Mesothelial cell of epicardium (in vitro differentiated cells): ENCODE measurements around the gene LPIN1. TPM values are rescaled to one million over a fixed set of nuclear protein-coding genes. Genes with fewer than 3 reads are reported as not detected.

Source experiments
- DNase-seq, 2 experiments: peaks; one replicate each; pipeline ENCODE4 v3.0.0; 2021; ENCODE audit warnings: low spot score in 2 of 2; ENCODE audit not compliant: unreplicated experiment in 2 of 2
- H3K27ac Mint-ChIP-seq: 2 replicates; pipeline ENCODE4 v1.8.0; 2021; ENCODE audit warnings: mixed read lengths
- H3K27me3 Mint-ChIP-seq: 2 replicates; pipeline ENCODE4 v1.8.0; 2021; ENCODE audit warnings: low read depth, mixed read lengths
- H3K36me3 Mint-ChIP-seq: 2 replicates; pipeline ENCODE4 v1.8.0; 2021; ENCODE audit warnings: mixed read lengths
- H3K4me1 Mint-ChIP-seq: 2 replicates; pipeline ENCODE4 v1.8.0; 2021; ENCODE audit warnings: mixed read lengths
- H3K4me3 Mint-ChIP-seq: 2 replicates; pipeline ENCODE4 v1.8.0; 2021; ENCODE audit warnings: mild to moderate bottlenecking, moderate library complexity, mixed read lengths
- H3K9me3 Mint-ChIP-seq: 2 replicates; pipeline ENCODE4 v1.8.0; 2021; ENCODE audit warnings: mixed read lengths
- total RNA-seq: library from RNA; stranded (reverse); gene quantifications from 3 replicates; pipeline ENCODE4 v1.2.1, GENCODE V29; 2021
- TF ChIP-seq, protein P1 (sequence below): fragments of 200-600 bp; sonication (generic); IDR thresholded peaks from one replicate; pipeline ENCODE4 v1.5.0; 2021; ENCODE audit warnings: antibody characterized with exemption; ENCODE audit not compliant: unreplicated experiment

Gene LPIN1
- total RNA-seq, 1 donor from 2014 or later, result 36.1 TPM

- Mint-ChIP-seq H3K27me3 (no peaks in the 10 kb centered on the region), H3K36me3 (peaks cover 37% of the 10 kb centered on the region), H3K27ac (no peak overlapping the region), H3K9me3 (no peaks in the 10 kb centered on the region), H3K4me1 (peaks cover 2% of the 10 kb centered on the region), H3K4me3 (no peak overlapping the region)
- DNase-seq, result no peak
- TF ChIP-seq, protein P1, sequence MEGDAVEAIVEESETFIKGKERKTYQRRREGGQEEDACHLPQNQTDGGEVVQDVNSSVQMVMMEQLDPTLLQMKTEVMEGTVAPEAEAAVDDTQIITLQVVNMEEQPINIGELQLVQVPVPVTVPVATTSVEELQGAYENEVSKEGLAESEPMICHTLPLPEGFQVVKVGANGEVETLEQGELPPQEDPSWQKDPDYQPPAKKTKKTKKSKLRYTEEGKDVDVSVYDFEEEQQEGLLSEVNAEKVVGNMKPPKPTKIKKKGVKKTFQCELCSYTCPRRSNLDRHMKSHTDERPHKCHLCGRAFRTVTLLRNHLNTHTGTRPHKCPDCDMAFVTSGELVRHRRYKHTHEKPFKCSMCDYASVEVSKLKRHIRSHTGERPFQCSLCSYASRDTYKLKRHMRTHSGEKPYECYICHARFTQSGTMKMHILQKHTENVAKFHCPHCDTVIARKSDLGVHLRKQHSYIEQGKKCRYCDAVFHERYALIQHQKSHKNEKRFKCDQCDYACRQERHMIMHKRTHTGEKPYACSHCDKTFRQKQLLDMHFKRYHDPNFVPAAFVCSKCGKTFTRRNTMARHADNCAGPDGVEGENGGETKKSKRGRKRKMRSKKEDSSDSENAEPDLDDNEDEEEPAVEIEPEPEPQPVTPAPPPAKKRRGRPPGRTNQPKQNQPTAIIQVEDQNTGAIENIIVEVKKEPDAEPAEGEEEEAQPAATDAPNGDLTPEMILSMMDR, result no peak
Measured at GRCh38 chr2:11773111-11773510, 26.7 kb downstream of the LPIN1 start.

GRCh38 chr2:11773747-11774525, 27.5 kb downstream of the LPIN1 start:
- Mint-ChIP-seq H3K9me3 (no peaks in the 10 kb centered on the region), H3K27ac (no peak overlapping the region), H3K4me3 (no peak overlapping the region), H3K4me1 (peaks cover 2% of the 10 kb centered on the region), H3K27me3 (no peaks in the 10 kb centered on the region), H3K36me3 (peaks cover 33% of the 10 kb centered on the region)
- no peak for DNase-seq
- TF ChIP-seq, protein P1, result no peak

DNA sequence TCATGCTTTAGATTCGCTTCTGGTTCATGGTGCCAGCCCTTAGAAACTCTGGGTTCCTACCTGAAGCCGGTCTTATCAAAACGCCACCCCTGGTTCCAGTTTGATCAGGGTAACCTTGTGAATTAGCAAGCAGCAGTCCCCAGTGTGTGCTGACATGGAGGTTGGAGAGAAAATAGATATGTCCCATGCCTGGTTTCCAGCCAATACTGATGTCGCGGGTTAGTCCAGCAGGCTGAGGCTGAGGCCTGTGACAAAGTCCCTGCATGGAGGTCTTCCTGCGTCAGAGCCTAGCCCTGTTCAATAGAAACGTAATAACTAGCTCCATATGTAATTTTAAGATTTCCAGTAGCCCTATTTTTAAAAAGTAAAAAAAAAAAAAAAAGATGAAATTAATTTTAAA, 28.2 kb downstream of the LPIN1 start:
- Mint-ChIP-seq H3K9me3 (no peaks in the 10 kb centered on the region), H3K27ac (no peak overlapping the region), H3K36me3 (peaks cover 30% of the 10 kb centered on the region), H3K4me1 (peaks cover 2% of the 10 kb centered on the region), H3K27me3 (no peaks in the 10 kb centered on the region), H3K4me3 (no peak overlapping the region)
- TF ChIP-seq, protein P1, result no peak
- DNase-seq, result no peak

DNA sequence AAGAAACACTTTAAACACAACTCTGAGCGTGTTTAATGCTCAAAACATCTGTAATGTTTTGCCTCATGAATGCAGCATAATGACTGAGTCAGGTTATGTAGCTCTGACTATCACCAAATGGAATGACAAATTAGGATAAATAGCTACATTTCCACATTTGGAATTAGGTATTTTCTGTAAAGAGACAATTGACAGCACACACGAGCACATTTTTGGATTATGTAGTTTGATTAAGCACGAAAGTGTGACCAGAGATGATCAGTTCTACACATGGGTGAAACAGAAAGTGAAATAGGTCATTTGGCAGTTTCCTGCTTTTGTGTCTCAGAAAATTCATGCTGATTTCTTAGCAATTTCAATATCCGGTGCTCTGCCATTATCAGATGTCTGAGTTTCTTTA, 29.0 kb downstream of the LPIN1 start:
- H3K36me3 Mint-ChIP-seq, result peaks cover 32% of the 10 kb centered on the region
- no peak for DNase-seq
- H3K27me3 Mint-ChIP-seq, result no peaks in the 10 kb centered on the region
- H3K27ac Mint-ChIP-seq, result no peak overlapping the region
- H3K9me3 Mint-ChIP-seq, result no peaks in the 10 kb centered on the region
- H3K4me3 Mint-ChIP-seq, result no peak overlapping the region
- TF ChIP-seq, protein P1, result no peak
- peaks cover 2% of the 10 kb centered on the region for H3K4me1 Mint-ChIP-seq

DNA sequence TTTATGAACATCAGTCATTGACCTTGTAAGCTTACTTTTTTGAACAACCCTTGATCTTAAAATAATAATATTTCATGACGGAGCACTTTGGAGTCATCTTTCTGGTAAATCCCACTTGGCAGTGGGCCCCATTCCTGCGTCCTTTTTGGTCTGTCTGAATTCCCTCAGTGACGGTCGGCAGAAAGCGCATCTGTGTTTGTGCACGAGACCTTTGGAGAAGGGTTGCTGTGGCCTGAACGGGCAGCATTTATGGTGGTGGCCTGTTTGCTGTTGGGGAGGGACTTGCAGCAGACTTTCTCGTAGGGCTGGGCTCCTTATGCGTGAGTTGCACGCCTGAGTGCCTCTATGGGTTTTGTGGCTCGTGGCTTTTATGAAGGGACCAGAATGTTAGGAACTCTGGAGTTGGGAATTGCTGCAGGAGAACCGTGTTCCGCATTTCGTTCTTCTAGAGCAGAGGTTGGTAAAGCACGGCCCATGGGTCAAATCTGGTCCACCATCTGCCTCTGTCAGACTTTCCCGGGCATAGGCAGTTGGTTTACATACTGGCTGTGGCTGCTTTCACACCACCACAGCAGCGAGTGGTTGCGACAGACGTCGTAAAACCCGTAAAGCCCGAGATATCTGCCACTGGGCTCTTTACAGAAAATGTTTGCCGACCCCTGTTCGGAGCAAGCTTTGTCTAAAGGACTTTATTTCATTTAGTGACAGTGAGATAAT, 30.8 kb downstream of the LPIN1 start:
- Mint-ChIP-seq H3K9me3 (no peaks in the 10 kb centered on the region), H3K27ac (peak overlapping the region; percentile 6)
- no peak for DNase-seq

More for the DNA sequence above, 30.8 kb downstream of the LPIN1 start:
- H3K36me3 Mint-ChIP-seq, result peaks cover 29% of the 10 kb centered on the region
- H3K4me3 Mint-ChIP-seq, result no peak overlapping the region
- peaks cover 2% of the 10 kb centered on the region for H3K4me1 Mint-ChIP-seq
- no peaks in the 10 kb centered on the region for H3K27me3 Mint-ChIP-seq
- TF ChIP-seq, protein P1, result no peak
